ENCODE measurements around the gene PABPC1L.

DNA sequence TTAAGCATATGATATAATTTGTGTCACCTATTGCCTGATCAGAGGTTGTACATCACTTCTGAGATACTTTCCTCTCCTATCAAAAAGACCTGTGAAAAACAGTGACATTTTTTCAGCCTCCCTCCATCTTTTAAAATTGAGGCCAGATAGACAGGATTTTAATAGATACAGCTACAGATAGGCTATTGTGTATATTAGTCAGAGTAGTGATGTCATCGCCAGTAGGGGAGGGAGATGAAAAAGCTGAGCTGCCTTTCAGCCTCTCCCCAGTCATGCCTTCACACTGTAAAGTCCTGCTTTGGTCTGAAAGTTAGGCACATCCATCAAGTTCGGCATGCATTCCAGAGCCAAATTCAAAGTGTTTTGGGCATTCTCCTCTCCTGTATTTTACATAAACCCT lies 7.9 kb upstream of the PABPC1L start:
- TF ChIP-seq, protein P1, sequence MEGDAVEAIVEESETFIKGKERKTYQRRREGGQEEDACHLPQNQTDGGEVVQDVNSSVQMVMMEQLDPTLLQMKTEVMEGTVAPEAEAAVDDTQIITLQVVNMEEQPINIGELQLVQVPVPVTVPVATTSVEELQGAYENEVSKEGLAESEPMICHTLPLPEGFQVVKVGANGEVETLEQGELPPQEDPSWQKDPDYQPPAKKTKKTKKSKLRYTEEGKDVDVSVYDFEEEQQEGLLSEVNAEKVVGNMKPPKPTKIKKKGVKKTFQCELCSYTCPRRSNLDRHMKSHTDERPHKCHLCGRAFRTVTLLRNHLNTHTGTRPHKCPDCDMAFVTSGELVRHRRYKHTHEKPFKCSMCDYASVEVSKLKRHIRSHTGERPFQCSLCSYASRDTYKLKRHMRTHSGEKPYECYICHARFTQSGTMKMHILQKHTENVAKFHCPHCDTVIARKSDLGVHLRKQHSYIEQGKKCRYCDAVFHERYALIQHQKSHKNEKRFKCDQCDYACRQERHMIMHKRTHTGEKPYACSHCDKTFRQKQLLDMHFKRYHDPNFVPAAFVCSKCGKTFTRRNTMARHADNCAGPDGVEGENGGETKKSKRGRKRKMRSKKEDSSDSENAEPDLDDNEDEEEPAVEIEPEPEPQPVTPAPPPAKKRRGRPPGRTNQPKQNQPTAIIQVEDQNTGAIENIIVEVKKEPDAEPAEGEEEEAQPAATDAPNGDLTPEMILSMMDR (IDR thresholded peaks at IDR 0.05; ENCODE audit: low read depth, low read length): no peak
- no peak for TF ChIP-seq POLR2A (IDR thresholded peaks at IDR 0.05; ENCODE audit: extremely low read depth, insufficient read length)
- TF ChIP-seq, protein P2, sequence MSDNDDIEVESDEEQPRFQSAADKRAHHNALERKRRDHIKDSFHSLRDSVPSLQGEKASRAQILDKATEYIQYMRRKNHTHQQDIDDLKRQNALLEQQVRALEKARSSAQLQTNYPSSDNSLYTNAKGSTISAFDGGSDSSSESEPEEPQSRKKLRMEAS (IDR thresholded peaks at IDR 0.05; ENCODE audit: low read depth, low read length): no peak

All from NB4 (cell line).